ENCODE data around the gene NTM.

- TF ChIP-seq CTCF (IDR thresholded peaks at IDR 0.05; ENCODE audit: insufficient read depth, low read length) (no peak), GABPA (IDR thresholded peaks at IDR 0.05; ENCODE audit: low read depth) (no peak), REST (IDR thresholded peaks at IDR 0.05; ENCODE audit: insufficient replicate concordance, low read depth) (no peak)
These were observed 380.3 kb downstream of the NTM start for GRCh38 chr11:131750692-131751091.
